Measurements from ENCODE around the gene SRSF1. TPM values are rescaled to one million over a fixed set of nuclear protein-coding genes. Genes with fewer than 3 reads are reported as not detected.

Gene SRSF1
- total RNA-seq, 4 donors from 2014 or later, result 181 to 274 (median 182) TPM

GRCh38 chr17:57971572-57971971 is 35.5 kb downstream of the SRSF1 start:
- ATAC-seq (ENCODE audit: low FRiP score), result no peak
- no peak for TF ChIP-seq CTCF (IDR thresholded peaks at IDR 0.05)
- no peak for DNase-seq (ENCODE audit: low spot score)

GRCh38 chr17:57970710-57971109 is 36.3 kb downstream of the SRSF1 start:
- no peak for DNase-seq (ENCODE audit: low spot score)

GRCh38 chr17:57968456-57968855 is 38.6 kb downstream of the SRSF1 start:
- ATAC-seq (ENCODE audit: low FRiP score) (no peak), DNase-seq (ENCODE audit: low spot score) (no peak)
- no peak for TF ChIP-seq CTCF (IDR thresholded peaks at IDR 0.05)

More at GRCh38 chr17:57970710-57971109, 36.3 kb downstream of the SRSF1 start:
- no peak for ATAC-seq (ENCODE audit: low FRiP score)
- TF ChIP-seq CTCF (IDR thresholded peaks at IDR 0.05), result no peak

- DNase-seq (ENCODE audit: low spot score) (no peak), ATAC-seq (ENCODE audit: low FRiP score) (no peak)
- TF ChIP-seq CTCF (IDR thresholded peaks at IDR 0.05), result no peak
Measured at GRCh38 chr17:57966875-57967274, 40.2 kb downstream of the SRSF1 start.

- DNase-seq (ENCODE audit: low spot score) (no peak), ATAC-seq (ENCODE audit: low FRiP score) (no peak)
- TF ChIP-seq CTCF (IDR thresholded peaks at IDR 0.05), result no peak
Measured at GRCh38 chr17:57966246-57966645, 40.8 kb downstream of the SRSF1 start.

- DNase-seq (ENCODE audit: low spot score), result no peak
- no peak for ATAC-seq (ENCODE audit: low FRiP score)
- TF ChIP-seq CTCF (IDR thresholded peaks at IDR 0.05), result no peak
Measured at GRCh38 chr17:57965521-57966160, 41.4 kb downstream of the SRSF1 start.

- no peak for DNase-seq (ENCODE audit: low spot score)
- ATAC-seq (ENCODE audit: low FRiP score), result no peak
Measured at GRCh38 chr17:57963149-57963511, 43.9 kb downstream of the SRSF1 start.

More at GRCh38 chr17:57963149-57963511, 43.9 kb downstream of the SRSF1 start:
- no peak for TF ChIP-seq CTCF (IDR thresholded peaks at IDR 0.05)
